Activated gamma-delta T cell treated with Interleukin-2 at 50 U/mL for 16 hours (primary cell): ENCODE measurements around the gene GPR37L1.
"Not testable (repeated sequence)": the region's sequence is repeated elsewhere in the genome, so short reads cannot be mapped to it uniquely, and the experiment has no call there.

Experiments used
- DNase-seq: peaks from one replicate; pipeline ENCODE4 v3.0.0-alpha.2; 2020

Gene GPR37L1

GRCh38 chr1:202176949-202177927 is 54.5 kb downstream of the GPR37L1 start:
- no peak for DNase-seq

- no peak for DNase-seq
Observed at GRCh38 chr1:202179828-202180750, 57.4 kb downstream of the GPR37L1 start.

GRCh38 chr1:202180751-202181139 is 58.0 kb downstream of the GPR37L1 start:
- DNase-seq: not testable (repeated sequence)

- no peak for DNase-seq
Observed at GRCh38 chr1:202181586-202181985, 58.9 kb downstream of the GPR37L1 start.

GRCh38 chr1:202182040-202182877 is 59.5 kb downstream of the GPR37L1 start:
- no peak for DNase-seq
